ENCODE data around the gene ADPRM. TPM values are rescaled to one million over a fixed set of nuclear protein-coding genes. Genes with fewer than 3 reads are reported as not detected.

The ADPRM gene
- total and polyA plus RNA-seq, 2 donors (not counting 1 experiment from before 2014, with no cell fraction given), result 11.3 to 17.0 TPM

DNA sequence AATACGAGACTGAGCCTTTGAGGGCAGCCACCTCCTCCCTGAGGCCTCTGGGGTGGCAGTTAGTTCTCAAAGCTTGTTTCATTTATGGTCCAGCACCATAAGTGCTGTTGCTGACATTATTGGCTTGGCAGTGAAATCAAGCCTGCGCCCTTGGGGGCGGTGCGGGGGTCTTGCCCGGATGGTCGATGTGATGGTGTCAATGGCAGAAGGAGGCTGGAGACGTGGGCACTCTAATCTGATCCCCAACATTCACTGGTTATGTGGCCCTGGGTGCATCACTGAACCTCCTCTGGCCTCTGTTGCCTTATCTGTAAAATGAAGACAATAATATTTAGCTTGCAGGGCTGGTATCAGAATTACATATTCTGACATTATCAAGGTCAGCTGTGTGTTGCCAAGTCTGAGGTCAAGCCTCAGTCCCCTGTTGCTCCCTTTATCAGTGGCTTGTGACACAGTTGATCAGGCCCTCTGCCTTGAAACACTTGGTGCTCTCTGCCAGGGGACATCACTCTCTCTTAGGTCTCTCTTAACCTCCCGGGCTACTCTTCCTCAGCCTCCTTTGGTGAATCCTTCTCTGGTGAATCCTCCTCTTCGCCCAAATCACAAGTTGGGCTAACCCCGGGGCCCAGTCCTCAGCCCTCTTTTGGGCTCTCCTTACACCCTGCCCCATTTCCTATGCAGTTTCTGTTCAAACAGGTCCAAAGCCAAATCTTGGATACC lies 44.2 kb downstream of the ADPRM start:
- Histone ChIP-seq H3K27ac (ENCODE audit: insufficient read depth, low read length) (no peak overlapping the region), H3K27me3 (ENCODE audit: control insufficient read depth, insufficient read depth, low read length) (no peaks in the 10 kb centered on the region), H3K4me2 (ENCODE audit: extremely low read depth, insufficient read depth, low read length) (no peak overlapping the region), H3K36me3 (ENCODE audit: control insufficient read depth, insufficient read depth, low read length) (no peaks in the 10 kb centered on the region), H4K20me1 (ENCODE audit: control insufficient read depth, extremely low read depth, insufficient read depth, low read length) (no peaks in the 10 kb centered on the region), H2AFZ (ENCODE audit: low read length) (no peak overlapping the region), H3K4me1 (ENCODE audit: control insufficient read depth, extremely low read depth, insufficient read depth, low read length) (no peaks in the 10 kb centered on the region), H3K4me3 (replicated peaks in 1 of 4; ENCODE audit: control extremely low read depth in 1 of 4, insufficient read depth in 1 of 4, low read depth in 3 of 4, low read length in 4 of 4) (no peak overlapping the region), H3K79me2 (ENCODE audit: control insufficient read depth, insufficient read depth, low read length) (no peaks in the 10 kb centered on the region), H3K9me3 (ENCODE audit: control insufficient read depth, insufficient read depth, low read depth, low read length) (no peaks in the 10 kb centered on the region), H3K9ac (ENCODE audit: insufficient read depth, low read length) (no peak overlapping the region)
- no peak for DNase-seq (ENCODE audit: low read depth in 2 of 2)
- TF ChIP-seq, protein P1, sequence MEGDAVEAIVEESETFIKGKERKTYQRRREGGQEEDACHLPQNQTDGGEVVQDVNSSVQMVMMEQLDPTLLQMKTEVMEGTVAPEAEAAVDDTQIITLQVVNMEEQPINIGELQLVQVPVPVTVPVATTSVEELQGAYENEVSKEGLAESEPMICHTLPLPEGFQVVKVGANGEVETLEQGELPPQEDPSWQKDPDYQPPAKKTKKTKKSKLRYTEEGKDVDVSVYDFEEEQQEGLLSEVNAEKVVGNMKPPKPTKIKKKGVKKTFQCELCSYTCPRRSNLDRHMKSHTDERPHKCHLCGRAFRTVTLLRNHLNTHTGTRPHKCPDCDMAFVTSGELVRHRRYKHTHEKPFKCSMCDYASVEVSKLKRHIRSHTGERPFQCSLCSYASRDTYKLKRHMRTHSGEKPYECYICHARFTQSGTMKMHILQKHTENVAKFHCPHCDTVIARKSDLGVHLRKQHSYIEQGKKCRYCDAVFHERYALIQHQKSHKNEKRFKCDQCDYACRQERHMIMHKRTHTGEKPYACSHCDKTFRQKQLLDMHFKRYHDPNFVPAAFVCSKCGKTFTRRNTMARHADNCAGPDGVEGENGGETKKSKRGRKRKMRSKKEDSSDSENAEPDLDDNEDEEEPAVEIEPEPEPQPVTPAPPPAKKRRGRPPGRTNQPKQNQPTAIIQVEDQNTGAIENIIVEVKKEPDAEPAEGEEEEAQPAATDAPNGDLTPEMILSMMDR (conservative IDR thresholded peaks at IDR 0.05 in 1 of 2, IDR thresholded peaks at IDR 0.05 in 1 of 2; ENCODE audit: low read depth in 1 of 2, low read length in 2 of 2), result no peak
- no peak for TF ChIP-seq EZH2 (IDR thresholded peaks at IDR 0.05; ENCODE audit: low read length, missing control alignments)

DNA sequence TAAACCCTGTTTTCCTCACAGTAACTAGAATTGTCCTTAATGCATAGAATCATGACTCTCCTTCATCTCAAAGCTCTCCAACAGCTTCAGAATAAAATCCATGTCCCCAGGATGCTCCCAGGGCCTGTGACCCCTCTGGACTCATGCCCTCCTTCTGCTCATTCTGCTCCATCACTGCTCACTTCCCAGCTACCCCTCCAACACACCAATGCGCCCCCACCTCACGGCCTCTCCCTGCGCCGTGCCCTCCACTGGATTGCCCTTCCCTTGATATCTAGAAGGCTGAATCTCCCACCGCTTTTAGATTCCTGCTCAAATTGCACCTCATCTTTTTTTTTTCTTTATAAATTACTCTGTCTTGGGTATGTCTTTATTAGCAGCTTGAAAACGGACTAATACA lies 45.0 kb downstream of the ADPRM start:
- Histone ChIP-seq H3K9me3 (ENCODE audit: control insufficient read depth, insufficient read depth, low read depth, low read length) (no peaks in the 10 kb centered on the region), H3K4me1 (ENCODE audit: control insufficient read depth, extremely low read depth, insufficient read depth, low read length) (no peaks in the 10 kb centered on the region), H3K9ac (ENCODE audit: insufficient read depth, low read length) (no peak overlapping the region), H3K27ac (ENCODE audit: insufficient read depth, low read length) (no peak overlapping the region), H2AFZ (ENCODE audit: low read length) (no peak overlapping the region), H3K27me3 (ENCODE audit: control insufficient read depth, insufficient read depth, low read length) (no peaks in the 10 kb centered on the region), H3K4me2 (ENCODE audit: extremely low read depth, insufficient read depth, low read length) (no peak overlapping the region), H3K79me2 (ENCODE audit: control insufficient read depth, insufficient read depth, low read length) (no peaks in the 10 kb centered on the region), H4K20me1 (ENCODE audit: control insufficient read depth, extremely low read depth, insufficient read depth, low read length) (no peaks in the 10 kb centered on the region), H3K36me3 (ENCODE audit: control insufficient read depth, insufficient read depth, low read length) (no peaks in the 10 kb centered on the region), H3K4me3 (replicated peaks in 1 of 4; ENCODE audit: control extremely low read depth in 1 of 4, insufficient read depth in 1 of 4, low read depth in 3 of 4, low read length in 4 of 4) (no peak overlapping the region)
- no peak for DNase-seq (ENCODE audit: low read depth in 2 of 2)
- TF ChIP-seq, protein P1 (conservative IDR thresholded peaks at IDR 0.05 in 1 of 2, IDR thresholded peaks at IDR 0.05 in 1 of 2; ENCODE audit: low read depth in 1 of 2, low read length in 2 of 2), result no peak
- TF ChIP-seq EZH2 (IDR thresholded peaks at IDR 0.05; ENCODE audit: low read length, missing control alignments), result no peak

DNA sequence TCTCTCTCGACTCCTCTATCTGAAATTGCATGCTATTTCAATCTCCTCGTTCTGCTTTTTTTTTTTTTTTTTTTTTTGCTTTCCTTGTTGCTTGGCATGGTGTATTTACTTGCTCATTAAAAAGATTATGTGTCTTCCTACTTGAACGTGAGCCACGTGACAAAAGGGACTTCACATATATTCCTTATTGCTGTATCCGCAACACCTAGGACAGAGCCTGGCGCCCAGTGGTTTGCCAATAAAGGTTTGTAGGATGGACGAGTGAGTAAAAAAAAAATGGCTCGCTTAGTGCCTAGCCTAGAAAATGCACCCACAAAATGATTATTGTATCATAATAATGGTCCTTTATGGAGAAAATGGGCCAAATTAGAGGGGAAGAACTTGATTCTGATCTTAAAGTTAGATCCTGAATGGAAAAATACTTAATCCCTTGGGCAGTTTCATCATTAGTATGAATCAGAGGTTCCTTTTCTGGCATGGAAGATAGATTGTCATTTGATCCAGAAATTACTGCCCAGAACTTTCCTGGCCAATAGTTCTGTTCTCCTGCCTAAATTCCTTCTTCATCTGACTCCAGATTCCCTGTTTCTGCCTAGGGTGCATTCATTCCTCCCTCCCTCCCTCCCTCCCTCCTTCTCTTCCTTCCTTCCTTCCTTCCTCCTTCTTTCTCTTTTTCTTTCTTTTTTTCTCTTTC lies 46.1 kb downstream of the ADPRM start:
- Histone ChIP-seq H3K79me2 (ENCODE audit: control insufficient read depth, insufficient read depth, low read length) (no peaks in the 10 kb centered on the region), H3K4me2 (ENCODE audit: extremely low read depth, insufficient read depth, low read length) (no peak overlapping the region), H3K9me3 (ENCODE audit: control insufficient read depth, insufficient read depth, low read depth, low read length) (no peaks in the 10 kb centered on the region), H3K36me3 (ENCODE audit: control insufficient read depth, insufficient read depth, low read length) (no peaks in the 10 kb centered on the region), H3K4me3 (replicated peaks in 1 of 4; ENCODE audit: control extremely low read depth in 1 of 4, insufficient read depth in 1 of 4, low read depth in 3 of 4, low read length in 4 of 4) (no peak overlapping the region), H2AFZ (ENCODE audit: low read length) (no peak overlapping the region), H3K27ac (ENCODE audit: insufficient read depth, low read length) (no peak overlapping the region), H3K27me3 (ENCODE audit: control insufficient read depth, insufficient read depth, low read length) (no peaks in the 10 kb centered on the region), H4K20me1 (ENCODE audit: control insufficient read depth, extremely low read depth, insufficient read depth, low read length) (no peaks in the 10 kb centered on the region), H3K4me1 (ENCODE audit: control insufficient read depth, extremely low read depth, insufficient read depth, low read length) (no peaks in the 10 kb centered on the region), H3K9ac (ENCODE audit: insufficient read depth, low read length) (no peak overlapping the region)
- TF ChIP-seq, protein P1 (conservative IDR thresholded peaks at IDR 0.05 in 1 of 2, IDR thresholded peaks at IDR 0.05 in 1 of 2; ENCODE audit: low read depth in 1 of 2, low read length in 2 of 2), result no peak
- TF ChIP-seq EZH2 (IDR thresholded peaks at IDR 0.05; ENCODE audit: low read length, missing control alignments), result no peak
- DNase-seq (ENCODE audit: low read depth in 2 of 2), result peak; percentile 47 to 60
